Mesothelial cell of epicardium (in vitro differentiated cells): ENCODE results near the gene TIAL1. TPM values are rescaled to one million over a fixed set of nuclear protein-coding genes. Genes with fewer than 3 reads are reported as not detected.
A peak's percentile ranks its signal among the peaks of the same experiment; 100 is the strongest.

Experiments used
- DNase-seq, 2 experiments: peaks; one replicate each; pipeline ENCODE4 v3.0.0; 2021; ENCODE audit warnings: low spot score in 2 of 2; ENCODE audit not compliant: unreplicated experiment in 2 of 2
- H3K27ac Mint-ChIP-seq: 2 replicates; pipeline ENCODE4 v1.8.0; 2021; ENCODE audit warnings: mixed read lengths
- H3K27me3 Mint-ChIP-seq: 2 replicates; pipeline ENCODE4 v1.8.0; 2021; ENCODE audit warnings: low read depth, mixed read lengths
- H3K36me3 Mint-ChIP-seq: 2 replicates; pipeline ENCODE4 v1.8.0; 2021; ENCODE audit warnings: mixed read lengths
- H3K4me1 Mint-ChIP-seq: 2 replicates; pipeline ENCODE4 v1.8.0; 2021; ENCODE audit warnings: mixed read lengths
- H3K4me3 Mint-ChIP-seq: 2 replicates; pipeline ENCODE4 v1.8.0; 2021; ENCODE audit warnings: mild to moderate bottlenecking, moderate library complexity, mixed read lengths
- H3K9me3 Mint-ChIP-seq: 2 replicates; pipeline ENCODE4 v1.8.0; 2021; ENCODE audit warnings: mixed read lengths
- total RNA-seq: library from RNA; stranded (reverse); gene quantifications from 3 replicates; pipeline ENCODE4 v1.2.1, GENCODE V29; 2021
- TF ChIP-seq, protein P1 (sequence below): fragments of 200-600 bp; sonication (generic); IDR thresholded peaks from one replicate; pipeline ENCODE4 v1.5.0; 2021; ENCODE audit warnings: antibody characterized with exemption; ENCODE audit not compliant: unreplicated experiment

Gene TIAL1, protein sequence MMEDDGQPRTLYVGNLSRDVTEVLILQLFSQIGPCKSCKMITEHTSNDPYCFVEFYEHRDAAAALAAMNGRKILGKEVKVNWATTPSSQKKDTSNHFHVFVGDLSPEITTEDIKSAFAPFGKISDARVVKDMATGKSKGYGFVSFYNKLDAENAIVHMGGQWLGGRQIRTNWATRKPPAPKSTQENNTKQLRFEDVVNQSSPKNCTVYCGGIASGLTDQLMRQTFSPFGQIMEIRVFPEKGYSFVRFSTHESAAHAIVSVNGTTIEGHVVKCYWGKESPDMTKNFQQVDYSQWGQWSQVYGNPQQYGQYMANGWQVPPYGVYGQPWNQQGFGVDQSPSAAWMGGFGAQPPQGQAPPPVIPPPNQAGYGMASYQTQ
- 191 to 204 TPM (median 192 TPM) in 3 replicates for total RNA-seq

DNA sequence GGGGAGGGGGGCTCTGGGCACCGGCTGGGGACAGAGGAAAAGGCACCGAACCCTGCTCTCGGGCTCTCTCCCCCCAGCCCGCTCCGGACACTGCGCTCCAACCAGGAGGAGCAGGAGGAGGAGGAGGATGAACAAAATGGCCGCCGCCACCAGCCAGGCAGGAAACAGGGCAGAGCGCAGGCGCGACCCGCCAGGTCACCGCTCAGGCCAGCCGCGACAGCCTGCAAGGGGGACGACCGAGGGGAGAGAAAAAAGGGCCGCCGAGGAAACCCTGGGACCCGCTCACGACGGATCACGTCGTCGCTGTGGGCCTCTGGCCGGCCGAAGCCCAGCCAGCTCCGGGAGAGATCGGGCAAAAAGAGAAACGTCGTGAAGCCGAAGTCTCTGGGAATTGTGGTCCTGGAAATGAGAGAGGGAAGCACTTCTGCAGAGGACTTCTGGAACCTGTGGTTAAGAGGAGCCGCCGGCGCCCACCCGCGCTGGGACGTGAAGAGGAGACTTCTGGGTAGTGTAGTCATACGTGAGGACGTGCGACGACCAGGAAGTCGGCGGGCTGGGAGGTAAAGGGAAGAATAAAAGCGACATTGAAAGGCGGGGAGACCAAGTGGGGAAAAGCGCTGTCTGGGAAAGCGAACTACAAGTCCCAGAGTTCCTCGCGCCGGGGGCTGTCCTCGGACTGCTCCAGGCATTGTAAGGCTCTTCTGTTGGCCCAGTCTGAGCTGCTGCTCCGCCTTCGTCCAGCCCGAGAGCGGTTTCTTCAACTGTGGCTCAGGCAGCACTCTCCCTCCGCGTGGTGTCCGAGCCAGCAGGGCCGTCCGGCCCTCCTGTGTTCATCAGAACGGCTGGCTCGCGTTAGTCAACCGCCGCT is at the start of gene TIAL1:
TSS of gene TIAL1 (minus strand) at position 428 of the 868 bp plus-strand sequence. CDS start 499 bp downstream, outside the sequence.
- peaks cover 41% of the 10 kb centered on the region for H3K4me1 Mint-ChIP-seq
- H3K36me3 Mint-ChIP-seq = peaks cover 8% of the 10 kb centered on the region
- TF ChIP-seq, protein P1, sequence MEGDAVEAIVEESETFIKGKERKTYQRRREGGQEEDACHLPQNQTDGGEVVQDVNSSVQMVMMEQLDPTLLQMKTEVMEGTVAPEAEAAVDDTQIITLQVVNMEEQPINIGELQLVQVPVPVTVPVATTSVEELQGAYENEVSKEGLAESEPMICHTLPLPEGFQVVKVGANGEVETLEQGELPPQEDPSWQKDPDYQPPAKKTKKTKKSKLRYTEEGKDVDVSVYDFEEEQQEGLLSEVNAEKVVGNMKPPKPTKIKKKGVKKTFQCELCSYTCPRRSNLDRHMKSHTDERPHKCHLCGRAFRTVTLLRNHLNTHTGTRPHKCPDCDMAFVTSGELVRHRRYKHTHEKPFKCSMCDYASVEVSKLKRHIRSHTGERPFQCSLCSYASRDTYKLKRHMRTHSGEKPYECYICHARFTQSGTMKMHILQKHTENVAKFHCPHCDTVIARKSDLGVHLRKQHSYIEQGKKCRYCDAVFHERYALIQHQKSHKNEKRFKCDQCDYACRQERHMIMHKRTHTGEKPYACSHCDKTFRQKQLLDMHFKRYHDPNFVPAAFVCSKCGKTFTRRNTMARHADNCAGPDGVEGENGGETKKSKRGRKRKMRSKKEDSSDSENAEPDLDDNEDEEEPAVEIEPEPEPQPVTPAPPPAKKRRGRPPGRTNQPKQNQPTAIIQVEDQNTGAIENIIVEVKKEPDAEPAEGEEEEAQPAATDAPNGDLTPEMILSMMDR = no peak
- peak; percentile 91 for DNase-seq
- H3K9me3 Mint-ChIP-seq = peaks cover 6% of the 10 kb centered on the region
- no peaks in the 10 kb centered on the region for H3K27me3 Mint-ChIP-seq
- H3K4me3 Mint-ChIP-seq = peak within 1 kb of the TSS; percentile 75
- H3K27ac Mint-ChIP-seq = peak within 1 kb of the TSS; percentile 99

DNA sequence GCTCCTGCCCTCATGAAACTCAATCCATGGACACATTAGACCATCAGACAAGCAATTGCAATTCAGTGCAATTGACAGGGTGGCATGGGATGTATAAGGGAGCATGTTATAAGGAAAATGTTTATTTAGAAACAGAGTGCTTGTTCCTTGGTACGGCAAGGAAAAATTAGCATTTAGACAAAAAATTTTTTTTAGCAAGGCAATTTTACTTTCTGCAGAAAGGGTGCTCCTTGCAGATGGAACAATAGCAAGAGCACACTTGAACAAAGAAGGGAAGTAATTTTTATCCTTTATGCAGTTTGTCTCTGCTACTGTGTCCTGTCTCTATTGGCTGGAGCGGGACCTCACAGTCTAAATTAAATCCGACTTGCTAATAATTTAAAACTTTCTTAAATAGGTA is 48.2 kb upstream of the TIAL1 start:
- Mint-ChIP-seq H3K9me3 (no peaks in the 10 kb centered on the region), H3K4me1 (no peaks in the 10 kb centered on the region), H3K36me3 (no peaks in the 10 kb centered on the region), H3K4me3 (no peak overlapping the region), H3K27ac (no peak overlapping the region), H3K27me3 (no peaks in the 10 kb centered on the region)
- DNase-seq = no peak
- TF ChIP-seq, protein P1 = no peak

DNA sequence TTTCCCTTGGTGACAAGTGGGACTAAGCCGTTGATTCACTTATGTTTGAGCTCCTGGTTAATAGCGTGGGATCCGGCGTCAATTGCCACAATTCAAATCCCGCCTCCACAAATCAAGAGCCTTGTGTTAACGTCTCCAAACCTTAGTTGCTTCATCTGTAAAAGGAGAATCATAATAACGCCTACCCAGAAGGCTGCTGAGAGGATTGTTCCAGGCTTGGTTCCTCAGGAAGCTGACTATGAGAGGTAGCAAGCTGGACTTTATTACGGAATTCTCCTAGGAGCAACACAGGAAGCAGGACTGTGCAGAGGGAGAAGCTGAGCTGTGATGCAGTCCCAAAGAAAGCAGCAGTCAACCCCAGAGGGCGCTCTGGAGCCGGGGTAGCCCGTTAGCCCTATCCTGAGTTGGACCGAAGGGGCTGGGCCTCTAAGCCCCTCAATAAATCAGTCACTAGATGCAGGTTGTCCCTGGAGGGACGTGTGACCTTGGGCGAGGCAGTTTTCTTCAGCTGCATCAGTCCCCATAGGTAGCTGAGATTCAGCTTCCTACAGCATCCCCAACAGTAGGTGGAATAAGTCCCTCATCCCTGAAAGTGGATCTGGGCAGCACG is 47.5 kb upstream of the TIAL1 start:
- TF ChIP-seq, protein P1 = no peak
- H3K27ac Mint-ChIP-seq = no peak overlapping the region
- DNase-seq = no peak
- H3K36me3 Mint-ChIP-seq = no peaks in the 10 kb centered on the region
- H3K9me3 Mint-ChIP-seq = no peaks in the 10 kb centered on the region
- no peak overlapping the region for H3K4me3 Mint-ChIP-seq
- no peaks in the 10 kb centered on the region for H3K27me3 Mint-ChIP-seq
- no peaks in the 10 kb centered on the region for H3K4me1 Mint-ChIP-seq

GRCh38 chr10:119643306-119644204 is 46.8 kb upstream of the TIAL1 start:
- no peaks in the 10 kb centered on the region for H3K36me3 Mint-ChIP-seq
- DNase-seq = no peak
- TF ChIP-seq, protein P1 = no peak

More at GRCh38 chr10:119643306-119644204, 46.8 kb upstream of the TIAL1 start:
- Mint-ChIP-seq H3K9me3 (no peaks in the 10 kb centered on the region), H3K4me3 (no peak overlapping the region), H3K4me1 (no peaks in the 10 kb centered on the region), H3K27ac (no peak overlapping the region), H3K27me3 (no peaks in the 10 kb centered on the region)
